GM12878 (cell line): ENCODE data around the gene SYN1. TPM values are rescaled to one million over a fixed set of nuclear protein-coding genes. Genes with fewer than 3 reads are reported as not detected.

Source experiments
- ELK1 ChIP-seq: IDR thresholded peaks from 2 replicates; pipeline ENCODE4 v1.6.1; 2012; ENCODE audit warnings: low read depth, low read length, improper control_type of control experiment
- IRF4 ChIP-seq: IDR thresholded peaks from 2 replicates; pipeline ENCODE4 v1.6.1; 2011; ENCODE audit warnings: low read depth, low read length
- MYC ChIP-seq: IDR thresholded peaks from 2 replicates; pipeline ENCODE4 v1.6.1; 2011; ENCODE audit warnings: mild to moderate bottlenecking, low read length, moderate library complexity, inconsistent platforms; ENCODE audit not compliant: insufficient read depth, insufficient replicate concordance, insufficient read length, severe bottlenecking
- PAX8 ChIP-seq: fragments of 450-650 bp; IDR thresholded peaks from 2 replicates; pipeline ENCODE4 v1.6.1; 2017; ENCODE audit warnings: mild to moderate bottlenecking, moderate library complexity
- PKNOX1 ChIP-seq: fragments of 450-650 bp; IDR thresholded peaks from 2 replicates; pipeline ENCODE4 v1.6.1; 2016; ENCODE audit warnings: mild to moderate bottlenecking
- POLR2A ChIP-seq: IDR thresholded peaks from 2 replicates; pipeline ENCODE4 v1.6.1; 2011; ENCODE audit warnings: low read depth, mild to moderate bottlenecking, low read length
- POLR2AphosphoS2 ChIP-seq: IDR thresholded peaks from 2 replicates; pipeline ENCODE4 v1.6.1; 2011; ENCODE audit warnings: low read depth, mild to moderate bottlenecking, low read length, improper control_type of control experiment, moderate library complexity
- POU2F2 ChIP-seq: IDR thresholded peaks from 3 replicates; pipeline ENCODE4 v1.6.1; 2011; ENCODE audit warnings: low read depth, mild to moderate bottlenecking, low read length, borderline replicate concordance
- PRDM15 ChIP-seq: fragments of 450-650 bp; formaldehyde crosslinking; IDR thresholded peaks from 2 replicates; pipeline ENCODE4 v1.4.0; 2020; ENCODE audit warnings: mild to moderate bottlenecking, moderate library complexity
- RAD21 ChIP-seq: IDR thresholded peaks from 2 replicates; pipeline ENCODE4 v1.6.1; 2011; ENCODE audit warnings: mild to moderate bottlenecking, low read depth, low read length, moderate library complexity; ENCODE audit not compliant: insufficient read depth
- RCOR1 ChIP-seq: conservative IDR thresholded peaks from 2 replicates; pipeline ENCODE4 v1.6.1; 2012; ENCODE audit warnings: low read depth, low read length, improper control_type of control experiment
- RELB ChIP-seq: fragments of 450-650 bp; IDR thresholded peaks from 2 replicates; pipeline ENCODE4 v1.6.1; 2017; ENCODE audit warnings: low read depth, mild to moderate bottlenecking, moderate library complexity
- SIX5 ChIP-seq: IDR thresholded peaks from 2 replicates; pipeline ENCODE4 v1.6.1; 2011; ENCODE audit warnings: mild to moderate bottlenecking, low read depth, low read length, moderate library complexity; ENCODE audit not compliant: severe bottlenecking
- SMC3 ChIP-seq: IDR thresholded peaks from 2 replicates; pipeline ENCODE4 v1.6.1; 2011; ENCODE audit warnings: low read length, improper control_type of control experiment, borderline replicate concordance
- SP1 ChIP-seq: IDR thresholded peaks from one replicate; pipeline ENCODE4 v1.6.1; 2011; ENCODE audit warnings: low read depth, low read length
- STAT1 ChIP-seq: fragments of 450-650 bp; conservative IDR thresholded peaks from 2 replicates; pipeline ENCODE4 v1.6.1; 2014; ENCODE audit warnings: antibody characterized with exemption, mild to moderate bottlenecking
- USF1 ChIP-seq: IDR thresholded peaks from 2 replicates; pipeline ENCODE4 v1.6.1; 2011; ENCODE audit warnings: borderline replicate concordance, low read depth, mild to moderate bottlenecking, moderate library complexity, mixed read lengths, low read length; ENCODE audit not compliant: insufficient read depth; ENCODE audit errors: extremely low read length
- ZNF274 ChIP-seq: IDR thresholded peaks from one replicate; pipeline ENCODE4 v1.8.0; 2011; ENCODE audit not compliant: insufficient read length, insufficient read depth
- polyA plus RNA-seq, 11 experiments: library from polyadenylated mRNA; depleted of rRNA in 4 of 11; unstranded in 6 of 11; stranded (reverse) in 5 of 11; fragments of >200 nt; fragmentation: Nextera tagmentation in 4 of 11; fragmentation: Illumina TruSeq in 1 of 11; extraction: Ambion mirVana in 4 of 11; extraction: Trizol in 1 of 11; gene quantifications; 1 replicate in 1 of 11; 2 replicates in 10 of 11; pipeline versions ENCODE4 v1.2.1 to v1.2.3, GENCODE V29; 2011 to 2016; ENCODE audit warnings: inconsistent platforms in 2 of 11, missing spikeins in 2 of 11, low read depth in 1 of 11
- total RNA-seq, 4 experiments: library from RNA; depleted of rRNA in 3 of 4; stranded (reverse); fragments of >200 nt in 3 of 4; fragmentation: Illumina TruSeq in 1 of 4; extraction: Trizol in 1 of 4; gene quantifications; 2 replicates each; pipeline versions ENCODE4 v1.2.1 to v1.2.3, GENCODE V29; 2013 to 2021
- TF ChIP-seq, protein P1 (sequence below): IDR thresholded peaks from 2 replicates; pipeline ENCODE4 v1.6.1; 2012; ENCODE audit warnings: low read length, inconsistent platforms

SYN1 gene
- total and polyA plus RNA-seq, 10 of the 15 experiments (the other 5 are each of a cell fraction or from before 2014, with no cell fraction given): 0.09 to 0.57 (median 0.16) TPM; not detected in 3

DNA sequence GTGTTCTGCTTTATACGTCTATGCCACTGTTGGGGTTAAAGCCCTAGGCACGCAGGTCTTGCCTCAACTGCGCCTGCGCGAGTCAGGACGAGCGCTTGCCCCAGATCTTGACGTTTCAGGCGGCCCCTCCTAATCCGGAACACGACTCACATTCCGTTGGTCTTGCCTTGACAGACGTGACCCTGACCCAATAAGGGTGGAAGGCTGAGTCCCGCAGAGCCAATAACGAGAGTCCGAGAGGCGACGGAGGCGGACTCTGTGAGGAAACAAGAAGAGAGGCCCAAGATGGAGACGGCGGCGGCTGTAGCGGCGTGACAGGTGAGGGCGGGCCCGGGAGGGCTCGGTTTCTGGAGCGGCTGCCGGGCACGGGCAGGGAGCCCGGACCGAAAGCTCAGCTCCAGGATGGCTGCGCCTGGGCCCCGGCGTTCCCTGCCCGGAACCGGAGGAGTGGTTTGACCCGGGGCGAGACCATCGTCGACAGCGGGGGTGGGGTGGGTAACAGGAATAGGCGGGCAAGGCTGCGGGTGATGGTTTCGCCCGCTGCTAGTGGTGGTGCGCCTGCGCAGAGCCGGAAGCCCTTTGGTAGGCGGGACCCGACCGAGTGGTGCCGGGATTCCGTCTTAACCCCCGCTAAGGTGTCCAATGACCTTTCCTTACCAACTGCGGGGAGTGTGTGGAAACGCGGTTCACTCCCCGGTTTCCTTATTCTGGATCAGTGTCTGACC, 58.6 kb downstream of the SYN1 start, which contains the start of gene ARAF (continued):
- TF ChIP-seq ELK1 (no peak), SP1 (peak; percentile 93), SMC3 (no peak), PKNOX1 (peak; percentile 99), RELB (peak; percentile 40; the same call in 1 of the 2 replicates), MYC (no peak), RCOR1 (no peak), SIX5 (peak; percentile 45), POU2F2 (0 out of 3 replicates have a peak, but pooled peaks have one; percentile 20), RAD21 (no peak), USF1 (no peak), IRF4 (no peak), ZNF274 (no peak), POLR2AphosphoS2 (no peak), PRDM15 (no peak), POLR2A (peak; percentile 94), STAT1 (no peak), PAX8 (no peak)
- TF ChIP-seq, protein P1, sequence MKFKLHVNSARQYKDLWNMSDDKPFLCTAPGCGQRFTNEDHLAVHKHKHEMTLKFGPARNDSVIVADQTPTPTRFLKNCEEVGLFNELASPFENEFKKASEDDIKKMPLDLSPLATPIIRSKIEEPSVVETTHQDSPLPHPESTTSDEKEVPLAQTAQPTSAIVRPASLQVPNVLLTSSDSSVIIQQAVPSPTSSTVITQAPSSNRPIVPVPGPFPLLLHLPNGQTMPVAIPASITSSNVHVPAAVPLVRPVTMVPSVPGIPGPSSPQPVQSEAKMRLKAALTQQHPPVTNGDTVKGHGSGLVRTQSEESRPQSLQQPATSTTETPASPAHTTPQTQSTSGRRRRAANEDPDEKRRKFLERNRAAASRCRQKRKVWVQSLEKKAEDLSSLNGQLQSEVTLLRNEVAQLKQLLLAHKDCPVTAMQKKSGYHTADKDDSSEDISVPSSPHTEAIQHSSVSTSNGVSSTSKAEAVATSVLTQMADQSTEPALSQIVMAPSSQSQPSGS: no peak
